IMR-90 (cell line): ENCODE measurements around the gene BCL11B. TPM values are rescaled to one million over a fixed set of nuclear protein-coding genes. Genes with fewer than 3 reads are reported as not detected.

ENCODE experiments used
- ATAC-seq: fragments of 200-7000 bp; cut with Tn5 transposase; 2 replicates; pipeline ENCODE4 v1.9.1; 2020; ENCODE audit warnings: low read depth, mild to moderate bottlenecking, moderate library complexity
- BruUV-seq: library from RNA; stranded (reverse); fragments of 400-500 nt; replicated peaks from 2 replicates; lab custom pipeline; 2021; lab: Mats Ljungman, UMichigan
- CTCF ChIA-PET: fragments of 300-600 bp; formaldehyde crosslinking; extraction: SDS; loops from one replicate; lab custom pipeline; 2021; ENCODE audit warnings: antibody characterized with exemption; lab: Yijun Ruan, JAX
- POLR2A ChIA-PET: fragments of 300-600 bp; sonication (Branson Sonifier 250); formaldehyde crosslinking; loops from one replicate; lab custom pipeline; 2022; ENCODE audit warnings: antibody characterized with exemption; ENCODE audit not compliant: unreplicated experiment; lab: Charles Lee
- DNase-seq: peaks from one replicate; pipeline ENCODE4 v3.0.0; 2013
- H2AFZ ChIP-seq: replicated peaks from 2 replicates; pipeline ENCODE3; 2013; ENCODE audit warnings: low read length, mild to moderate bottlenecking; ENCODE audit not compliant: poor library complexity
- H2AK5ac ChIP-seq: 2 replicates; pipeline ENCODE4 v1.6.1; 2013; ENCODE audit warnings: low read depth, low read length, inconsistent platforms
- H2AK9ac ChIP-seq: replicated peaks from 2 replicates; pipeline ENCODE3; 2013; ENCODE audit warnings: mild to moderate bottlenecking, low read depth, low read length, moderate library complexity; ENCODE audit not compliant: poor library complexity
- H2BK120ac ChIP-seq: 2 replicates; pipeline ENCODE4 v1.6.1; 2013; ENCODE audit warnings: low read depth, low read length, inconsistent platforms
- H2BK15ac ChIP-seq: 3 replicates; pipeline ENCODE4 v1.6.1; 2013; ENCODE audit warnings: low read depth, low read length, inconsistent platforms
- H2BK20ac ChIP-seq: 2 replicates; pipeline ENCODE4 v1.6.1; 2013; ENCODE audit warnings: low read depth, mild to moderate bottlenecking, inconsistent platforms, low read length, moderate library complexity
- H2BK5ac ChIP-seq: 2 replicates; pipeline ENCODE4 v1.6.1; 2013; ENCODE audit warnings: mild to moderate bottlenecking, low read depth, low read length, inconsistent platforms; ENCODE audit not compliant: poor library complexity, severe bottlenecking
- H3K14ac ChIP-seq: replicated peaks from 2 replicates; pipeline ENCODE4 v1.6.1; 2013; ENCODE audit warnings: low read depth, low read length, inconsistent platforms
- H3K18ac ChIP-seq: 2 replicates; pipeline ENCODE4 v1.6.1; 2013; ENCODE audit warnings: low read depth, low read length, control low read depth
- H3K23ac ChIP-seq: 2 replicates; pipeline ENCODE4 v1.6.1; 2013; ENCODE audit warnings: low read depth, low read length, inconsistent platforms
- H3K27ac ChIP-seq: 2 replicates; pipeline ENCODE4 v1.5.1; 2013; ENCODE audit warnings: mild to moderate bottlenecking, control low read depth, low read length; ENCODE audit not compliant: insufficient read depth
- H3K27me3 ChIP-seq: 2 replicates; pipeline ENCODE4 v1.6.1; 2013; ENCODE audit warnings: low read length; ENCODE audit not compliant: control insufficient read depth, insufficient read depth
- H3K36me3 ChIP-seq: 2 replicates; pipeline ENCODE4 v1.6.1; 2013; ENCODE audit warnings: low read length, mixed read lengths; ENCODE audit not compliant: control insufficient read depth, insufficient read depth
- H3K4ac ChIP-seq: 2 replicates; pipeline ENCODE4 v1.6.1; 2013; ENCODE audit warnings: low read depth, low read length, inconsistent platforms
- H3K4me1 ChIP-seq: 2 replicates; pipeline ENCODE4 v1.6.1; 2013; ENCODE audit warnings: low read length, mixed read lengths; ENCODE audit not compliant: control insufficient read depth, insufficient read depth
- H3K4me2 ChIP-seq: 2 replicates; pipeline ENCODE4 v1.6.1; 2013; ENCODE audit warnings: low read depth, mild to moderate bottlenecking, control low read depth, low read length, moderate library complexity
- H3K4me3 ChIP-seq: 2 replicates; pipeline ENCODE4 v1.5.1; 2013; ENCODE audit warnings: low read depth, mild to moderate bottlenecking, control low read depth, low read length, moderate library complexity; ENCODE audit not compliant: insufficient read depth
- H3K56ac ChIP-seq: 2 replicates; pipeline ENCODE4 v1.6.1; 2013; ENCODE audit warnings: low read length, inconsistent platforms; ENCODE audit not compliant: insufficient read depth; ENCODE audit errors: extremely low read depth
- H3K79me1 ChIP-seq, 2 experiments: 2 replicates each; pipeline ENCODE4 v1.6.1; 2013; ENCODE audit warnings: low read length in 2 of 2, inconsistent platforms in 1 of 2, low read depth in 1 of 2
- H3K9ac ChIP-seq: 2 replicates; pipeline ENCODE4 v1.6.1; 2013; ENCODE audit warnings: low read depth, low read length, control low read depth
- H3K9me1 ChIP-seq: 2 replicates; pipeline ENCODE4 v1.6.1; 2013; ENCODE audit warnings: low read length, inconsistent platforms; ENCODE audit not compliant: insufficient read depth
- H3K9me3 ChIP-seq: 2 replicates; pipeline ENCODE4 v1.6.1; 2013; ENCODE audit warnings: low read length; ENCODE audit not compliant: control insufficient read depth, insufficient read depth
- H4K20me1 ChIP-seq: 2 replicates; pipeline ENCODE4 v1.6.1; 2013; ENCODE audit warnings: low read length, inconsistent platforms; ENCODE audit not compliant: insufficient read depth
- H4K5ac ChIP-seq: 2 replicates; pipeline ENCODE4 v1.6.1; 2013; ENCODE audit warnings: mild to moderate bottlenecking, low read depth, low read length, control low read depth
- H4K8ac ChIP-seq, 2 experiments: 2 replicates each; pipeline ENCODE4 v1.6.1; 2013; ENCODE audit warnings: low read depth in 2 of 2, low read length in 2 of 2, control low read depth in 1 of 2, inconsistent platforms in 1 of 2
- H4K91ac ChIP-seq: 2 replicates; pipeline ENCODE4 v1.6.1; 2013; ENCODE audit warnings: low read depth, low read length, inconsistent platforms; ENCODE audit not compliant: insufficient read depth
- RFX5 ChIP-seq: IDR thresholded peaks from 2 replicates; pipeline ENCODE4 v1.8.0; 2012; ENCODE audit warnings: low read depth, mild to moderate bottlenecking, low read length, moderate library complexity
- WGBS, 2 experiments: methylation state at CpG; one replicate each; pipeline versions ENCODE4 v1.1.5 to v1.1.7; 2013; ENCODE audit warnings: missing lambda C conversion rate in 2 of 2; ENCODE audit not compliant: insufficient read length in 1 of 2; ENCODE audit errors: extremely low coverage in 2 of 2; 5-methylcytosine and 5-hydroxymethylcytosine counted together
- dilution Hi-C: fragments of 300-500 bp; cut with HindIII; formaldehyde crosslinking; loops from one replicate; pipeline ENCODE4 v1.14.3; 2018; ENCODE audit warnings: low sequenced_read_pairs; ENCODE audit not compliant: unreplicated experiment
- in situ Hi-C: fragments of 300-500 bp; cut with MboI; formaldehyde crosslinking; loops from 3 replicates; pipeline ENCODE4 v1.14.3; 2019; ENCODE audit warnings: low sequenced_read_pairs, inconsistent platforms, mixed read lengths
- intact Hi-C: fragments of 100-400 bp; cut with micrococcal nuclease; formaldehyde crosslinking; loops from 2 replicates; pipeline ENCODE4 v1.10.0; 2022
- polyA plus RNA-seq, 3 experiments: library from polyadenylated mRNA; depleted of rRNA; stranded (reverse); fragments of >200 nt; gene quantifications; 2 replicates each; pipeline ENCODE4 v1.2.3, GENCODE V29; 2012; ENCODE audit warnings: low replicate concordance in 1 of 3
- total RNA-seq: library from RNA; depleted of rRNA; stranded (reverse); fragments of >200 nt; gene quantifications from 2 replicates; pipeline ENCODE4 v1.2.3, GENCODE V29; 2012

BCL11B gene
- total and polyA plus RNA-seq, 2 of the 4 experiments (the other 2 are of a cell fraction): under 0.01 TPM; not detected in 1

- no peaks in the 10 kb centered on the region for H4K20me1 ChIP-seq
- no peaks in the 10 kb centered on the region for H3K79me1 ChIP-seq
- no peak overlapping the region for H3K14ac ChIP-seq
- ChIA-PET POLR2A (no interaction called here), CTCF (no interaction called here)
- H3K9me1 ChIP-seq: no peaks in the 10 kb centered on the region
- H2BK120ac ChIP-seq: no peak overlapping the region
- no peak overlapping the region for H2BK15ac ChIP-seq
- no peak overlapping the region for H2AFZ ChIP-seq
- DNase-seq (no peak), ATAC-seq (no peak)
- no peak overlapping the region for H3K18ac ChIP-seq
- no peak overlapping the region for H2AK9ac ChIP-seq
- no peak overlapping the region for H3K4ac ChIP-seq
- H3K9me3 ChIP-seq: no peaks in the 10 kb centered on the region
- H4K5ac ChIP-seq: no peak overlapping the region
- no peak overlapping the region for H3K4me3 ChIP-seq
- H3K27ac ChIP-seq: no peak overlapping the region
- H3K27me3 ChIP-seq: peaks cover 8% of the 10 kb centered on the region
- no peaks in the 10 kb centered on the region for H3K36me3 ChIP-seq
- in situ Hi-C loops: no loop called here
- no peak overlapping the region for H3K9ac ChIP-seq
- no peak overlapping the region for H2AK5ac ChIP-seq
- H3K4me2 ChIP-seq: no peak overlapping the region
- no TSS peak for BruUV-seq
- H3K23ac ChIP-seq: no peak overlapping the region
- no peak overlapping the region for H2BK20ac ChIP-seq
- H4K8ac ChIP-seq: no peak overlapping the region
- no peak overlapping the region for H4K91ac ChIP-seq
- no peak overlapping the region for H3K56ac ChIP-seq
- WGBS, 2 experiments: 100% methylated on average over 1 of the region's 6 CpGs; no CpG with 5 or more reads in 1 of the 2 experiments
- no peaks in the 10 kb centered on the region for H3K4me1 ChIP-seq
- intact Hi-C loops: no loop called here
- dilution Hi-C loops: no loop called here
- no peak for TF ChIP-seq RFX5
- no peak overlapping the region for H2BK5ac ChIP-seq
Measured at GRCh38 chr14:99249389-99249788, 22.6 kb downstream of the BCL11B start.
